ENCODE measurements around the gene CPLX1. TPM values are rescaled to one million over a fixed set of nuclear protein-coding genes. Genes with fewer than 3 reads are reported as not detected.

Gene CPLX1
- total and polyA plus RNA-seq, 2 experiments from 2014 or later: 0.79 to 1.8 TPM

DNA sequence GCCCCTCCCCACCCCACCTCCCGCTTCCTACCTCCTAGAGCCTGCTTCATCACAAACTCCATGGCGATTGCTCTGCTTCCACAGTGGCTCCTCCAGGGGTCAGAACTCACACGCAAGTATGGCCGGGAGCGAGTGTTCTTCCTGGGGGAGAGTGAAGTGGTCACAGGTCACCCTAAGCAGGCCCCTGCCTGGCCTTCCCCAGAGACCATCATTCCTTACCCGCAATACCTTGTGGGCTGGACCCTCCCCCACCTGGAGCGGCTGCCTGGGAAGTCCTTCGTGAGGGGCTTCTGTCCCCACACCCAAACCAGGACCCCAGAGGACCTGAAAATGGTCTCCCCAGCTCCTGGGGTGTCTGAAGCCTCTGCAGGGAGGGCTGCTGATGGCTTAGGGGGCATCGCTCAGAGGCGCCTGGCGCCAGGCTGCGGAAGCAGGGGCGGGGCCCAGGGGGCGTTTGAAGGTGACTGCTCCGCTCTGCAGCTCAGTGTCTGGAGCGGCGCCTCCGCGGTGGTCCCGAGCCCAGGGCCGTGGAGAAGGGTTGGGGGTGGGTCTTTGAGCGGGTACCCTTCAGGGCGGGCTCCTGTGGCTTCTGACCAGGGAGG, 1.4 kb downstream of the CPLX1 start:
- Histone ChIP-seq H3K4me3 (no peak overlapping the region), H3K27me3 (peaks cover 94% of the 10 kb centered on the region), H3K4me1 (ENCODE audit: low read depth) (no peaks in the 10 kb centered on the region), H3K27ac (no peak overlapping the region), H3K36me3 (no peaks in the 10 kb centered on the region), H3K9me3 (ENCODE audit: low read depth) (no peaks in the 10 kb centered on the region)
- no peak for DNase-seq (ENCODE audit: low read depth in 1 of 2, low spot score in 1 of 2)
- TF ChIP-seq CTCF (IDR thresholded peaks at IDR 0.05; ENCODE audit: low read depth, low read length): no peak

GRCh38 chr4:823761-824460, 2.0 kb downstream of the CPLX1 start:
- H3K27ac ChIP-seq: no peak overlapping the region
- H3K27me3 ChIP-seq: peaks cover 96% of the 10 kb centered on the region
- no peaks in the 10 kb centered on the region for H3K4me1 ChIP-seq (ENCODE audit: low read depth)
- H3K9me3 ChIP-seq (ENCODE audit: low read depth): no peaks in the 10 kb centered on the region
- H3K36me3 ChIP-seq: no peaks in the 10 kb centered on the region
- H3K4me3 ChIP-seq: no peak overlapping the region
- no peak for DNase-seq (ENCODE audit: low read depth in 1 of 2, low spot score in 1 of 2)
- TF ChIP-seq CTCF (IDR thresholded peaks at IDR 0.05; ENCODE audit: low read depth, low read length): no peak

- Histone ChIP-seq H3K27ac (no peak overlapping the region), H3K9me3 (ENCODE audit: low read depth) (no peaks in the 10 kb centered on the region), H3K4me1 (ENCODE audit: low read depth) (no peaks in the 10 kb centered on the region), H3K4me3 (no peak overlapping the region), H3K27me3 (peaks cover 96% of the 10 kb centered on the region), H3K36me3 (no peaks in the 10 kb centered on the region)
- no peak for TF ChIP-seq CTCF (IDR thresholded peaks at IDR 0.05; ENCODE audit: low read depth, low read length)
- DNase-seq (ENCODE audit: low read depth in 1 of 2, low spot score in 1 of 2): no peak
These were observed 2.7 kb downstream of the CPLX1 start for GRCh38 chr4:823176-823760.

DNA sequence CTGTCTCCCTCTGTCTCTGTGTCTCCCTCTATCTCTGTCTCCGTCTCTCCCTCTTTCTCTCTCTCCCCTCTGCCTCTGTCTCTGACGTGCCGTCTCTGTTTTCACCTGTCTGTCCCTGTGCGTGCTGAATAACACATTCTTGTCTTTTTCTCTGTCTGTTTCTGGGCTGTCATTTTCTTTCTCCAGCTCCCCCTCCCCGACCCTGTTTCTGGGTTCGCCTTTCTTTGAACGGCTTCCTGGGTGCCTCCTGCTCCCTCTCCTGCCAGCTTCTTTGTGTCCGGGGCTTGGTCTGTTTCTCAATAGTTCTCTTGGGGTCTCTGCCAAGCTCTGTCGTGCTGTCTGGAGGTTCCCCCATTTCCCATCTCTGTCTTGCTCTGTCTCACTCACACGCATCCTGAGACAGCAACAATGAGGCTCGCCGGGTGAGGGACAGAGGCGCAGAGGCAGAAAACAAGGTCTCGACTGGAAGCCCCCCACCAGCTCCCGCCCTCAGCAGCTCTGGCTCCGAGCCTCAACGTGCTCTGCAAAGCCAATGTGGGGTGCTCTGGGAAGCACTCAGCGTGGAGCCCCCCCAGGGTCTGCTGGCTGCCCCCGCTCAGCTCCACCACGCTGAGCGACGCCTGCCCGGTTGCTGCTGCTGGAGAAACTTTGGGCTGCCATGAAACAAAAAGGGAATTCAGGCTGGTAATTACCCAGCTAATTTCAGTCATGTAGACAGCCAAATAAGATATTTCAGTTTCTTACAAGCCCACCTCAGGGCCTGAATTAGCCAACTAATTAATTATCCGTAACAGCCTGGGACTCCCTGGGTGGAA, 3.4 kb downstream of the CPLX1 start:
- H3K27ac ChIP-seq: no peak overlapping the region

More for the DNA sequence above, 3.4 kb downstream of the CPLX1 start:
- Histone ChIP-seq H3K27me3 (peaks cover 96% of the 10 kb centered on the region), H3K4me1 (ENCODE audit: low read depth) (no peaks in the 10 kb centered on the region), H3K36me3 (no peaks in the 10 kb centered on the region), H3K4me3 (no peak overlapping the region), H3K9me3 (ENCODE audit: low read depth) (no peaks in the 10 kb centered on the region)
- TF ChIP-seq CTCF (IDR thresholded peaks at IDR 0.05; ENCODE audit: low read depth, low read length): no peak
- no peak for DNase-seq (ENCODE audit: low read depth in 1 of 2, low spot score in 1 of 2)
